GM19324 (cell line): ENCODE measurements around the gene ADCK1.
"Not testable (repeated sequence)": the region's sequence is repeated elsewhere in the genome, so short reads cannot be mapped to it uniquely, and the experiment has no call there.

ENCODE experiments used
- ATAC-seq: cut with Tn5 transposase; IDR thresholded peaks from one replicate; pipeline ENCODE4 v1.9.1; 2021; ENCODE audit warnings: mild to moderate bottlenecking, moderate library complexity; ENCODE audit not compliant: unreplicated experiment, low FRiP score

Gene ADCK1

DNA sequence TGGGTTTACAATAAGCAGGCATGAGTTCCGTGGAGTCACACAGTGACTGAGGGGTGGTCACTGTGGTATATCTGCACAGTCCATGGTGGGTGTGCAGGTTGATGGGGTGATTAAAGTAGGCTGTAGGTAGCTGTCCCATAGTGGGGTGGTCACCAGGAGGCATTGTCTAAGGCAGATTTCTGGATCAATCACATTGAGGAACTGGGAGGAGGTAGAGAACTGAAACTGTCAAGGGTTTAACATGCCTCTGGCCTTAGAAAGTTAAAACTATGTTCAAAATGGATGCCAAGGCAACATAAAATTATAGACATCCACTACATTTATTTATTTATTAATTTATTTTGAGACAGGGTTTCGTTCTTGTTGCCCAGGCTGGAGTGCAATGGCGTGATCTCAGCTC is 8.3 kb downstream of the ADCK1 start:
- ATAC-seq, result no peak

DNA sequence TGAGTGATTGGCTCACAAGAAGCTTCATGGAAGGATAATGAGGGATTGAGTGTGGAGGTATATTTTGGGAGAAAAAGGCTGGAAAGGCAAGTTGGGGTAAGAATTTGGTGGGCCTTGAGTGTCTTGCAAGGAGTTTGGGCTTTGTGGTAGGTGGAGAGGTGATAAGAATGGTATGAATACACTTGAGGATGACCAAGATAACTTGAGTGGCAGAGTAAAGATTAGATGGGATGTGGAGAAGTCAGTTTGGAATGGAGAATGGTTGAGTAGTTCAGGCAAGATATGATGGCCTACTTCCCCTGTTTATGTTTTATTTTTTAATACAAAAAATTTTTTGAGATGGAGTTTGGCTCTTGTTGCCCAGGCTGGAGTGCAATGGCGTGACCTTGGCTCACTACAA is 9.1 kb downstream of the ADCK1 start:
- no peak for ATAC-seq

DNA sequence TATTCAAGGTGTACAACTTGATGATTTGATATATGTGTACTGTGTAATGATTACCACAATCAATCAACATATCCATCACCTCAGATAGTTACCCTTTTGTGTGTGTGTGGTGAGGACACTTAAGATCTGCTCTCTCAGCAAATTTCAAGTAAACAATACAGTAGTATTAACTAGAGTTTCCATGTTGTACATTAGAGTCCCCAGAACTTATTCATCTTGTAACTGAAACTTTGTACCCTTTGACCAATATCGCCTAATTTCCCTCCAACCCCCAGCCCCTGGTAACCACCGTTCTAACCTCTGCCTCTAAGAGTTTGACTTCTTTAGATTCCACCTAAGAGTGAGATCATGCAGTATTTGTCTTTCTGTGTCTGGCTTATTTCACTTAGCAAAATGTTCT is 12.1 kb downstream of the ADCK1 start:
- no peak for ATAC-seq

DNA sequence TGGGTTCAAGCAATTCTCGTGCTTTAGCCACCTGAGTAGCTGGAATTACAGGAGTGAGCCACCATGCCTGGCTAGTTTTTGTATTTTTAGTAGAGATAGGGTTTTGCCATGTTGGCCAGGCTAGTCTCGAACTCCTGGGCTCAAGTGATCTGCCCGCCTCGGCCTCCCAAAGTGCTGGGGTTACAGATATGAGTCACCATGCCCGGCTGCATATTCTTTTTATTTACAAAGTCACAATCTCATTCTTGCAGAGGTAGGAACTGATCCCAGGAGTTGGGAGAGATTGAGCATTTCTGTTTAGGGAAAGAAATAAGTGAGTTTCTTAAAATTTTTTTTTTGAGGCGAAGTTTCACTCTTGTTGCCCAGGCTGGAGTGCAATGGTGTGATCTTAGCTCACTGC is 12.8 kb downstream of the ADCK1 start:
- not testable (repeated sequence) for ATAC-seq

DNA sequence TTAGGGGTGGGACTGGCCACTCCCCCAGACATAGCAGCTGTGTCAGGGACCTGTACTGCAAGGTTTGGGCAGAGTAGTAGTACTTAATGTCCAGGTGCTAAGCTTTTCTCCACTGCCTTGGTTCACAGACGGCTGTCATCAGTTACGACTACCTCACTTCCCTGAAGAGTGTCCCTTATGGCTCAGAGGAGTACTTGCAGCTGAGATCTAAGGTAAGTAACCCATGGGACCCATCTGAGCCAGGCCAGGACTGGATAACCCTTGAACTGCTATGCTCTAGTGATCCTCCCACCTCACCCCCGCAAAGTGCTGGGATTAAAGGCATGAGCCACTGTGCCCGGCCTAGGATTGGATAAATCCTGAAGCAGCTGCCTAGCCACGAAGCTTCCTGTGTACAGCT is 22.4 kb downstream of the ADCK1 start:
- ATAC-seq, result no peak

DNA sequence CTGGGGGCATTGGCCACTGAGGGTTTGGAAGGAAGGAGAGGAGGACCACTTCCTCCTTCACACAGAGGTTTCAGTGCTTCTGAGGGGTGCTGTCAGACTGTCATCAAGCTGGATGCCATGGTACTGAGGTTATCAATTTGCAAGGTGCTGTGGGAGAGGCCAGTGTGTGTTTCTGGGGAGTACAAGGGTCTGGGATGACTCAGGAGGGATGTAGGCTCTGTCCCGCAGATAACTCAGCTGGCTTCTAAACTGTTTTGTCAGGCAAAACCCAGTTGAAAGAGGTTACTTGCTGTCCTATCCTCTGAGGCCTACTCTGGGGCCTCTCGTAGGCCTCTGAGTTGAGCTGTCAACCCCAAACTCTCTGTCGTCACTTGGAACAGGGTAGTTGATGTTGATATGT is 22.8 kb downstream of the ADCK1 start:
- no peak for ATAC-seq

DNA sequence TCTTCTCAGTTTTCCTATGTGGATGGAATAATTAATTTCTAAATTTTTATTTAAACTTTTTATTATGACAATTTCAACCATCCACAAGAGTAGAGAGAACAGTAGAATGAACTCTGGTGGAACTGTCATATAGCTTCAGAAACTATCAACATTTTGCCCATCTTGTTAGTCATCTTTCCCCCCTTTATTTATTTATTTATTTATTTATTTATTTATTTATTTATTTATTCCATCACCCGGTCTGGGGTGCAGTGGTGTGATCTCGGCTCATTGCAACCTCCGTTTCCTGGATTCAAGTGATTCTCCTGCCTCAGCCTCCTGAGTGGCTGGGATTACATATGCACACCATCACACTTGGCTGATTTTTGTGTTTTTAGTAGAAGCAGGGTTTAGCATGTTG is 23.5 kb downstream of the ADCK1 start:
- ATAC-seq, result no peak

DNA sequence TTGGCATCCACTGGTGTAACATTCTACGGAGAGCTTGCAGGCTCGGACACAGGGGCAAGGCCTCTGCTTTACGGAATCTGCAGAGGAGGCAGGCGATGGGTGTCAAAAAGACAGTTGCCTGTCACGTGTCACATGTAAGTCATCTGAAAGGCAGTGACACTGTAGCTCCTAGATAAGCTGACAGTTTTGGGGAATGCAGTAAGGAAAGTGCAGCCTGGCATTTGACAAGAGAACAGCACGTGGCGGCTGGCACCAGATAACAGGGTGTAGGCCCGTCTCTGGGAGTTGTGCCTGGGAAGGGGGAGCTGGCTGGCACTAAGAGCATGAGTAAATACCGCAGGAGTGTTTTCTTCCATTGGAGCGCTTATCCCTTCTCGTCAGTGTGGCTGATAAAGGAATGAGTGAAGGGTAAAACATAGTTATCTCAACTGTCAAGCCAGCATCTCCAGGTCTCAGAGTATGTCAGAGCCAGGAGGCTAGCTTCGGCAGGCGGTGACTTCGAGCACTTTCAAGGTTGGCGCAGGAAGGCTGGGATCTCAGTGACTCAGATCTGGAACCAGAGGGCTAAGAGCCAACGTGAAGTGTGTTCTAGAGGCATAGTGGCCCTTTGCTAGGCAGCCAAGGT is 26.1 kb downstream of the ADCK1 start:
- no peak for ATAC-seq

DNA sequence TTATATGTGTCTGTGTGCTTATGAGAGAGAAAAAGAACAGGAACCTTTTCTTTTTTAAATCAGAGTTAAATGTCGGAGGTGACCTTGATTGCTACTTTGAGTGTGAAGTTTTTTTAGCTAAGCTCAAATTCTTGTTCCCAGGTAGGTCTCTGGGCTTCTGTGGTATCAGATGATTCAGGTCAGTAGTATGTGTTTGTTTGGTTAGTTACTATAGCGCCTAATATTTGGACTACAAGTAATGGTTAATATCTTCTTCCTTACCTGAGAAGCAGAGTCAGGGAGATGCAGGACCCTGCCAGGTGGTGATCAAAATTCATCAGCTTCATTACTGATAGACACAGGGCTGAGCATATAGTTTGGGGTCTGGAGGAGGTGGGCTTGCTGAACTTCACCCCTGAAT is 30.8 kb downstream of the ADCK1 start:
- no peak for ATAC-seq

DNA sequence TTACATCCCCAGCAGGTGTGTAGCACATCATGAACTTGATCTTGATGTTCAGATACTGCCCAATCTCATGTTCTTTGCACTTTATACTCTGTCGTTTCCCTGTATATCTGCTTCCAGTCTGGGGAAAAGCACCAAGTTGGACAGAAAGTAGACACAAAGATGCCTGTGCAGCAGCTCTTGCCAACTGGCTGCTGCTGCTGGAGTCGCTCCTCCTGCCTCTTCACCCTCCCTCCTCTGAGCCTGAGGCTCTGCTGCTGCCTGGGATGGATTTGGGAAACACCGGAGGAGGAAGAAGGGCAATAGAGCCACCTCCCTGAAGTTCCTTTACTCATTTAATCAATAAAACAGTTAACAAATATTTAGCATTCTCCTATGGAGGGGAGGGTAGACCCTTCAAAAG is 32.4 kb downstream of the ADCK1 start:
- ATAC-seq, result no peak

DNA sequence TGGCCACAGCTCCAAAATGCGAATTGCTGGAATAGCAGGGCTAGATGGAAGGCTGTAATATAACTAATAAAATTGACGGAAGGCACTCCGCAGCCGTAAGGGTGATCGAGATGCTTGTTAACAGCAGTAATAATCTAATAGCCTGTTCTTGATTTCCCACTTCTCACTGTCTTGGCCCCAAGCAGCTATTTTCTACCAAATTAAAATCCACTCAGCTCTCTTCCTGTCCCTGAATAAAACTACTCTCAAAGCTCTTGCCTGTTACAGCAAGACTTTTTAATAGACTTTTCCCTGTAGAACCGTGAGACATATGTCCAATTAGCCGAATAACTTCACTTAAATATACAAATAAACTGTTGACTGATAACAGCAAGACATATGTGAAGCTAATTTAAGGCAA is 38.0 kb downstream of the ADCK1 start:
- no peak for ATAC-seq

DNA sequence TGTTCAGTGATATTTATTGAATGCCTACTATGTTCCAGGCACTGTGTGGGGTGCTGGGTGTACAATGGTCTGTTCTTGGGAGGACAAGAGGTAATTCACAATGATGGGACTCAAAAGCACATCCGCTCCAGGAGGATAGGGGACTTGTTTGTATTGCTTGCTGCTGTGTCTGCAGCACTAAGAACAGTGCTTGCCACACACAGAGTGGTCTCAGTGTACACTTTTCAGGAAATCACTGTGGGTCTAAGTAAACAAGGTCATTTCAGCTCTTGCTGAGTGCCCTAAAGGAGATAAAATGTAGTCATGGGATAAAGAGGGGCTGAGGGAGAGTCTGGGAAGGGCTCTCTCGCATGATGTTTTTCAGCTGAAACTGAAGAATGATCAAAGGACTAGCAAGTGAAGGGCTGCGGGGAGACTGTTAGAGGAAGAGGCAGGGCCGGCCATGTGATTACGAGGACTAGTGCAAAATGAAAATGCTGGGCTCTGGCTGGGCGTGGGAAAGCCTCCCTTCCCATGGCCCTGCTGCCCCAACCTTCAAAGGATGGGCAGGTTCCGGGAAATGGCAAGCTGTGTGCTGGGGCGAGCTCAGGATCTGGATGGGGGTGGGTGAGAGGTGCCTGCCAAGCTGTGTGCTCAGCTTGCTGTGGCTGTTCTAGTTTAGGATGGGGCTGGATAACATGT is 39.1 kb downstream of the ADCK1 start:
- no peak for ATAC-seq

DNA sequence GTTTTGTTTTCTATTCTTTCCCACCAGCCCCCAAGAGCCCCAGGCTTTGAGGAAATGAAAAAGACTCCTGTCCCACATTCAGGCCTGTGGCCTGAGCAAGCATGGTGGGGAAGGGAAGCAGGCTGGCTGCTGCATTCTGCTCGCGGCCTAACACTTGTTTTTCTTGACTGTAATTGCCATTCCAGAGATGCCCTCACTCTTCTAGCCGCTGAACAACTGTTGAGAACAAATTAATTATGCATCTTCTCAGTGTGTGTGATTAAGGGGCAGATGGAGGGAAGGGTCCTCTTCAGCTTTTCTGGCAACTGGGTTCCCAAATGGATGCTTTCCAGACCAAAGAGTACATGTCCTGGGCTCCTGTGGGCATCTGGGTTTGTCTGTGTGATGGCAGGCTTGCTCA is 43.3 kb downstream of the ADCK1 start:
- no peak for ATAC-seq

DNA sequence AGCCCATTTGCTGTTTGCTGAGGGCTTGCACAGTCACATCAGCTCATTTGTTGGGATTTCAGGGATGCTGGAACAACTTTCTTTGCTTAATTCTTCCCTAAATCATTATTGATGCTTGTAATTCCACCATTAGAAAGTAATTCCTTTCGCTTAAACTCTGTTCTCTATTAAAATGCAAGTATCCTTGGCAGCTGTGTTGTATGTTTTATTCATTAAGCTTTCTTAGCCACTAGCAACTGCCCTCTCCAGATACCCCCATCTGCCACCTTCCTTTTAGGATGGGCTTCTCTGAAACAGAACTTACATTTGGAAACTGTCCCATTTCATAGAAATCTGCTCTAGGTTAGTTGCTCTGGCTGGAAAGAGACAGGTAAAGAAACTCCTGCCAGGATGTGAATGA is 43.7 kb downstream of the ADCK1 start:
- ATAC-seq, result no peak

DNA sequence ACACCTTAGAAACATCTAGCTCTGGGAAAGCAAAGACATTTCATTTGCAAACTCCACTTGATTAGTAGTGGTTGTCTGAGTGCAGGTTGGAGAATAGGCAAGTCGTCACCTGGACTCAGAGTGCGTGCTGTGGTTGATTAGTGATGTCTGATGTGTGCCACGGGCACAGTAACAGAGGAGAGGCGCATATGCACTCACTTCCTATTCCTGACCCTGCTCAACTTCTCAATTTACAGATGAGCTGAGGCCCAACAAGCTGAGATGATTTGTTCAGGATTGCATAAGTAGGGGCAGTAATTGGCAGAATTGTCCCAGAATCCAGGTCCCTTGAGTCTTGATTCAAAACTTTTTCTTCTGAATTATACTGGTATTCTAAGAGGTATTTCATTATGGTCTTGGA is 44.9 kb downstream of the ADCK1 start:
- ATAC-seq, result no peak

DNA sequence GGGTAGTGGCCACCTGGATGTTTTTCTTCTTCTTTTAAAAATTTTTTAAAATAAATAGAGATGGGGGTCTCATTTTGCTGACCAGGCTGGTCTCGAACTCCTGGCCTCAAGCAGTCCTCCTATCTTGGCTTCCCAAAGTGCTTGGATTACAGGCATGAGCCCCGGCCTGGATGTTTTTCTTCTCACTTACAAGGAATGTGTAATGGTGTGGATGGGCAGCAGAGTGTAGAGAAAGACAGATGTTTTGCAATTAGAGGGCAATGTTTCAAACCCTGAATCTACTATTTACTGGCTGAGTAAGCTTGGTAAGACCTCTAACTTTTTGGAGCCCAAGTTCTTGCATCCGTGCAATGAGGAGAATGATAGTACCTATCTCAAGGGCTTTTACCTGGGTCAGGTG is 48.1 kb downstream of the ADCK1 start:
- ATAC-seq, result no peak

DNA sequence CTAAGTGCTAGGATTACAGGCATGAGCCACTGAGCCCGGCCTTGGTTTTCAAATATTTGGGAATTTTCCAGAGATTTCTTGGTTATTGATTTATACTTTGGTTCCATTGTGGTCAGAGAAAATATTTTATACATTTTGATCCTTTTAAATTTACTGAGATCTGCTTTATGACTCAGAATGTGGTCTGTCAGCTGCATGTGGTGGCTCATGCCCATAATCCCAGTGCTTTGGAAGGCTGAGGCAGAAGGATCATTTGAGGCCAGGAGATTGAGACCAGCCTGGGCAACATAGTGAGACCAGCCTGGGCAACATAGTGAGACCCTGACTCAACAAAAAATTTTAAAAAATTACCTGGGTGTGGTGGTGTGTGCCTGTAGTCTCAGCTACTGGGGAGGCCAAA is 49.8 kb downstream of the ADCK1 start:
- no peak for ATAC-seq

DNA sequence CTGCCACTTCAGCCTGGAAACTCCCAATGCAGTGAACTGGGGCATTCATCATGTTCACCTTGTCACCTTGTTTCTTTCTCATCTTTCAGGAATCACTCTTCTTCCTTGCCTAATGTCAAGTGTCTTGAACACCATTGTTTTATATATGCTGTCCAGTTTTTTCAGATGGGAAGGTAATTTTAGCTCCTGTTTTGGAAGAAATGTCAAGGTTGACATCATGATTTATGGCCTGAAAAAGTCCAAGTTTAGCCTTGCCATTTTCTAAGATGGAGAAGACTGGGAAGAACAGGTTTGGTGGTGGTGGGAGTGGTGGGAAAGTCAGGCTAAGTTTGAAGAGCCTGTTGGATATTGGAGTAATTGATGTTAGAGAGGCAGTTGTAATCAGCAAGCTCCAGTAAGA is 54.0 kb downstream of the ADCK1 start:
- no peak for ATAC-seq

DNA sequence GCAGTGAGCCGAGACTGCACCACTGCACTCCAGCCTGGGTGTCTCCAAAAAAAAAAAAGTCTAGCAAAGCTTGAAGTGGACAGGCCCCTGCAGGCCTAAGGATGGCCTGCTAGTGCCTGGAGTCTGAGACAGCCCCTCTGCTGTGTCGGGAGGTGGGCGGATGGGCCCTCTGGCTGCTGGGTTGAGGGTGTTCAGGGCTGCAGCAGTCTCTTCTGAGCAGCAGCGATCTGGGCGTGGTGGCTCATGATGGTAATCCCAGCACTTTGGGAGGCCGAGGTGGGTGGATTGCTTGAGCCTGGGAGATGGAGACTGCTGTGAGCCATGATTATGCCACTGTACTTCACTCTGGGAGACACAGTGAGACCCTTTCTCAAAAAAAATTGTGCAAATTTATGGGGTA is 57.0 kb downstream of the ADCK1 start:
- no peak for ATAC-seq

DNA sequence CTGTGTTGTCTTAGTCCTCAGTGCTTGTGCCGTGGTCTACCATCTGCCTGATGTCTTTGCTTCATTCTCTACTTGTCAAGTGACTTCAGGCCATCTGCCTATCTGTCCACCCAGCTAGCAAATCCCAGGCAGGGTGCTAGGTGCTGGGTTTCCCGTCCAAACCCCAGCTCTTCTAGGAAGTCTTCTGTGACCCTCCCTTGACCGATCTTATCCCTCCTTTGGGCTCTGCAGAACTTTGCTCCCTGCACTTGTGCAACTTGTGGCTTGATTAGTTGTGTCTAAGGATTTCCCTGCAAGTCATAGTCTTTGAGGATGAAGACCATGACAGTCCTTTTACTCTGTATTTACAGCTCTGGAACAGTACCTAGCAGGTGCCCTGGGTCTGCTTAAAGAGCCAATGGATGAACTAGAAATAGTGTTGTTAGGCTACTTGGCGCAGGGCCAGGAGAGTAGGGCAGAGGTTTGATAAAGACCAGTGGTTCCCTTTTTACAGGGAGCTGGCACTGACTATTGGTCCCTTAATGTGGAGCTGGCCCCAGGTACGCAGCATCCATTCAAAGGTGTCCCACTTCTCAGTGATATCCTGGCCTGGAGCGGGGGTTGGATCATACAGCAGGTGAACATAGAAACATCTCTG is 60.1 kb downstream of the ADCK1 start:
- ATAC-seq, result no peak

DNA sequence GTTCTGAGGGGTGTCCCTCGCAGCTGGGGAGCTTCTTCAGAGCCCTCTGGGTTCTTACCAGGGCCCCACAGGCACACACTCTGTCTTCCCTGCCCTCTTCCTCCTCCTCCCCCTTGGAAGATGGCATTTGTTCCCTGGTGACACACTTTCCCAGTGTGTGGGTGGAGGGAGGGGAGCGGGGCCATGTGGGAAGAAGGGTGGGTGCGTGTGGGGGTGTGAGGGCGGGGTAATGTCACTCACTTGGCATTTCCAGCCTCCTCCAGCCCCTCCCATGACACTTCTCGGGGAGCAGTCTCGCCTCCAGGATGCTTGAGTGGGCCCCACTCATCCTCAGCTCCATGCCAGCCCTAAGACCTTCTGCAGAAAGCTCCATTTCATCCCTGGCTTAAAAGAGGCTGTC is 61.3 kb downstream of the ADCK1 start:
- no peak for ATAC-seq

DNA sequence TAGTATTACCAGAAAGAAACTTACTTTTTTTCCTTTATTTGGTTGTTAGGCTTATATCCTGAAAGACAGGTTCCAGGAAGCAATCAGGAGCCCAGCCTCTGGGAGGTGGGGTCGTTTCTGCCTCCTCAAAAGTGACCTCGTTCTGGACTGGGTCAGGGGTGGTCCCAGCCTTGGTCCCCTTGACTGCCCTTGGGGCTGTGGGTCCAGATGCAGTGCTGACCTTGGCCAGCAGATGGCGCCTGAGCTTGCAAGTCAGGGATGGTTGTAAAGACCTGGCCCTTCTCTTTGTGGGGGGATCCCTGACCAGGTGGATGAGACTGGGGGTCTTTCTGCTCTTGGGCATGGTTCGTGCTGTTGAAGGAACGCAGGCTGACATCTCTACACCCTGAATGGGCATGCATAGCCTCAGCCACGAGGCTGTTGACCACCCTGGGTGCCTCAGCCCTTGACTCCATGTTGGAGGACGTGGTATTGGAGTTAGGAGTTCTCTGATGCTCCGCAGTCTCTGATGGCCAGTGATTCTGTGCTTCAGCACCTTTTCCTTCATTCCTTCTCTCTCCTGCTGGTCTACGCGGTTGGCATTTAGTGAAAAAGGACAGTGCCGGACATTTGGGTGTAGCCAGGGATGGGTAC is 62.4 kb downstream of the ADCK1 start:
- ATAC-seq, result peak; percentile 64
